Medulla oblongata (tissue), 1 donor: Measurements from ENCODE around the gene PPP1R2.
"Not testable (repeated sequence)": the region's sequence is repeated elsewhere in the genome, so short reads cannot be mapped to it uniquely, and the experiment has no call there.

Source experiments
- DNase-seq: peaks from one replicate; pipeline ENCODE4 v3.0.0-alpha.2; 2015; ENCODE audit errors: extremely low spot score

The PPP1R2 gene

DNA sequence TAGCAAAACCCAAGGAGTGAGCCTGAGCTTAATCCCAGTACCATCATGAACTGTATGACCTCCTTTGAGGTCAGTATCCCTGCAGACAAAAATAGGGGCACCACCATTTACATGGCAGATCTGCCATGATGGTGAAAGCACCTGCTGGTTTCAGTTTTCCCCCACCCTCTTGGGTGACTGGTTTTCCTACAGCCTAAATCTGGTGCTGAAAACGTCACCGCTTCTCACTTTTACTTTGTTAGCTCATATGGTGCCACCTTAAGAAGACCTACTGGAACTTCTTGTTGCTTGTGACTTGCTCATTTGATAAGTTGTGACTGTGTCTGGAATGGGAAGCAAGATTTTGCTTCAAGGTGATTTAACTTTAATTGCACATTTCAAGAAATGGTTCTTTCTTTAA lies 5.1 kb downstream of the PPP1R2 start:
- no peak for DNase-seq

DNA sequence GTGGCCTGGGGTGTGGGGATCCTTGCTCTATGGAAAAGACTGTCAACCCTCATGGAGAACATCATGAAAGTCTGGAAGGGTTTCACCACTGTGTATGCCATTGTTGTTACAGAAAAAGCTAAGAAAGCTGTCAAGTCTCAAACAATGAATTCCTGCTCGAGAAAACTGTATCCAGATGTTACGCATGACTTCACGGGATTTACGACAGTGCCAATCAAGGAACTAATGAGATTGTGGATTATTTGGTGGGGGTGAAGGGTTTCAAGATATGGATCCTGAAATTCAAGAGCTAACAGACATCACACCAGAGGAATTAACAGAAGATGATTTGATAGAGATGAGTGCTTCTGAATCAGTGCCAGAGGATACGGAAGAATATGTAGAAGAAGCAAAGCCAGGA lies 7.8 kb downstream of the PPP1R2 start:
- no peak for DNase-seq

DNA sequence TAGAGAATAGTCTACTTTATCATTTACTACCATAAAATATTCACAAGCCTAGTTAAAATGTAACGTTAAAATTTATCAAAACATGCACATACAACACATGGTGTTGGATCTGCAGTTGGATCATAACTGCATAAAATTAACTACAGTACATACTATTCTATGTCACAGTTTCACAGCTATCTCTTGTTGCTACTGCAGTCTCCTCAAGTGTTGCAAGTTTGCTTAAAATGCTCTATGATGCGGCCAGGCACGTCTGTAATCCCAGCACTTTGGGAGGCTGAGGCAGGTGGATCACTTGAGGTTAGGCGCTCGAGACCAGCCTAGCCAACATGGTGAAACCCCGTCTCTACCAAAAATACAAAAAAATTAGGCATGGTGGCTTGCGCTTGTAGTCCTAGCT lies 10.3 kb downstream of the PPP1R2 start:
- DNase-seq = no peak

DNA sequence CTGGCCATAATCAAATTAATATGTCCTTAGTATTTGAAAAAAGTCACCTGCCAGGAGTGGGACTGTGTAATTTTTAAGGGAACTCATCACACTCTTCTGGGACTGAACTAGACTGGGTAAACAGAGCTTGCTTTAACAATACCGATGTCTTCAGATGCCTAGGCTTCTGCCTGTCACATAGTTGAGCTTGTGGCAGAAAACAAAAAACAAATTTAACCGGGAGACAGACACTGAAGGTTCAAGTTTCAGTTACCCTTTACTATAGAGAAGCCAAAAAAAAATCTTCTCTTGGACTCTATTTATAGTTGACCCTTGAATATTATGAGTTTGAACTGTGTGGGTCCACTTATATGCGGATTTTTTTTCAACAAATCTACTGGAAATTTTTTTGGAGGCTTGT lies 10.8 kb downstream of the PPP1R2 start:
- no peak for DNase-seq

DNA sequence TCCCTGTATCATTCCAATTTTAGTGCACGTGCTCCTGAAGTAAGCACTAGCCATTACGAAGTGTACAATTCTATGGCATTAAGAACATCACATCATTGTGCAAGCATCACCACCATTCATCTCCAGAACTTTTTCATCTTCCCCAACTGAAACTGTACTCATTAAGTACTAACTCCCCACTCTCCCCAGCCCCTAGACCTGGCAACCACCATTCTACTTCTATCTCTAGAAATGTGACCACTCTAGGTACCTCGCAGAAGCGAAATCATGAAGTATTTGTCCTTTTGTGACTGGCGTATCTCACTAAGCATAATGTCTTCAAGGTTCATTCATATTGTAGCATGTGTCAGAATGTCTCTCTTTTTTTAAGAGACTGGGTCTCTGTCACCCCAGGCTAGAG lies 11.4 kb downstream of the PPP1R2 start:
- DNase-seq = no peak

DNA sequence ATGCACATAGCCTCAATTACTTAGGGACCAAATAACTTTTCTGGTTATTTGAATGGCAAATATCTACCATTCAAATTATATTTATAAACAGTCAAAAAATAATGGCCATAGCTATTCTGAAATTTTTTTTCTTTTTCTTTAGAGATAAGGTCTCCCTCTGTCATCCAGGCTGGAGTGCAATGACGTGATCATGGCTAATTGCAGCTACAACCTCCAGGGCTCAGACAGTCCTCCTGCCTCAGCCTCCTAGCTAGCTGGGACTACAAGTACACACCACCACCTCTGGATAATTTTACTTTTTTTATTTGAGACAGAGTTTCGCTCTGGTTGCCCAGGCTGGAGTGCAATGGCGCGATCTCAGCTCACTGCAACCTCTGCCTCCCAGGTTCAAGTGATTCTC lies 16.6 kb downstream of the PPP1R2 start:
- DNase-seq = no peak

DNA sequence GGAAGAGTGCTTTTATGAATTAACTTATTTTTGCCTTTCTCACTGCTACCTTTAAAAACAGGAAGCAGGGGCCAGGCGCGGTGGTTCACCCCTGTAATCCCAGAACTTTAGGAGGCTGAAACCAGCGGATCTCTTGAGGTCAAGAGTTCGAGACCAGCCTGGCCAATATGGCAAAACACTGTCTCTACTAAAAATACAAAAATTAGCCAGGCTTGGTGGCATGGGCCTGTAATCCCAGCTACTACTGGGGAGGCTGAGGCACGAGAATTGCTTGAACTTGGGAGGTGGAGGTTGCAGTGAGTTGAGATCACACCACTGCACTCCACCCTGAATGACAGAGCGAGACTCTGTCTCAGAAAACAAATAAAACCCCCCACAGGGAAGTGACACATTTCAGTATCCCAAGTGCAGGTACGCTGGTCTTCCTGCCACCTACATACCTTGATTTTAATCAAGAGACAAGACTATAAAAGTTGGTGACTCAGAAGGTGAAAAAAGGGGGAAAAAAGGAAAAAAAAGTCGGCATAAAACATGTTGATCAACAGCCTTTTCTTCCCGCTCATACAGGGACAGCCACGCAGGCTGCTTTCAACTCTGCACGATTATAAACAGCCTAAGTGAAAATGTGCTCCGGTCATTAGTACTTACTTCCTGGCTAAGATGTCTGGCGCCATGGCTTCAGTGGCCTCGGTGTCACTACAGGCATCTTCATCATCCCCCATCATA lies 18.8 kb downstream of the PPP1R2 start:
- DNase-seq = no peak

DNA sequence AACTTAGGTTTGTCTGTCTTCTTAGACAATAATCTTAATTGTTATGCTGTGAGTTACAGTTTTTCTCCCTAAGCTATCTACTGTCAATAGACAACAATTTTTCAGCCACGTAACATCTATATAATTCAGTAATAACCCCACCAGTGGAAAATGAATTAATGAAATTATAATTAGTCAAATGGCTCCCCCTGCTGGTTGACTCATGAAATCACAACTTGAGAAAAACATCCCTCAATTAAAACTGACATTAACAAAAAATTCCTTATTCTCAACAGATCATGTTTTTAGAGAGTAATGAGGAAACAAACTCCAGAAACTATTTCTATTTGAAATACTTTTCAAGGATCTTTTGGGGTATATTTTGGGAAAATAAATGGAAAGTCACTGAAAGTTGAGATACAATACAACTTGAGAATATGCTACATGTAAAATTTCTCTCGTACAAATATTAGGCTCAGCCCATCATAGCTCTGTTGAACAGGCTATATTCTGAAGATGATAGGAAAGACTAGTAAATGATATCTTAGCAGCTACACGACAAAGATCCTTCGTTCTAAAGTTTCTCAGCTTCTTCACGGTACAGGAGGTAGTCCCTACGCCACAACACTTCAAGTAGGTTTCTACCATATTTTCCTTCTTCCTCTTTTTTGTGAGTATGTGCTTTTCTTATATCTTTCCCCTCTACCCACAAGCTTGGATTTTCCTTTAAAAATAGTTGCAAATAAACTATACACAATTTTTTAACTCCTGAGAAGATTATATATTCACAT lies 20.7 kb downstream of the PPP1R2 start:
- DNase-seq = peak; percentile 58

DNA sequence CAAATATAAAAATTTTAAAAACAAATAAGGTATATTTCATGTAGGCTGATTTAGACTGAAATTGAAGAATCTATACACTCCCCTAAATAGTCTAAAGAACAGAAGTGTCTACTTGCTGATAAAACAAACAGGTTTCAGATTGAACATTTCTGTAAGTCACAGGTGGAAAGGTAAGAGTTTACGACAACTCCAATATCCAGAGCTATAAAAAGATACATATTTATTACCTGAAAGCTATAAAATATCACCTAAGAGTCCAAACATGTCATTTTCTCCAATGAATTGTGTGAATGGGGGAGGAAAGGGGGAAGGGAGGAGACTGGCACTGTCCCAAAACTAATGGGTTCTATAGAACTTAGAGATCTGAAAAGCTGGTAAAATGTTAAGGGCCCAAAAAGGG lies 26.1 kb downstream of the PPP1R2 start:
- DNase-seq = no peak

DNA sequence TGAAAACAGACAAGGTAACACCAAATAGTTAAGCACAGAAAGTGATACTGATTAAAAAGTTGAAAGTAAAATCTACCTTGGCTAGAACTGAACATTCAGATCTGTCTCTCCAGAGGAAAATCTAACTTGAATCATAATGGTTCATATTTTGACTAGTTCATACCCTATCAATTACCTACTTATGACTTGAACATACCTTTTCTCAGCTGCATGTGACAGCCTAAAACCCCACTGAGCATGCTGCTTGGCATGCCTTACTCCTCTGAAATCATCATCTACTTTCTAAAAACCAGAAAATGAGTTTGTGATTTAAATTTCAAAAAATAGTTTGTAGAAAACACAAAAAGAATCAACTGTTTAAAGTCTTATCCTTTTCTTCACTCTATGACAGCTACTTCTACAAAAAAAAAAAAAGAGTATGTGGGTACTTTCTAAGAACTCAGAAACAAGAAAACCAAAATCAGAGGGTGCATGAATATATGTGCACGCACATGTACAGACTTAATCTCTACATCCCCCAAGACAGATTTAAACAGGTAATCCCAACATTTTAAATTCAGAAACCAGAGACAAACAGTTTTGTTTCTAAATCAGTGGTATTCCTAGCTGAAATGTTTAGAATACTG lies 28.4 kb downstream of the PPP1R2 start:
- DNase-seq = not testable (repeated sequence)

DNA sequence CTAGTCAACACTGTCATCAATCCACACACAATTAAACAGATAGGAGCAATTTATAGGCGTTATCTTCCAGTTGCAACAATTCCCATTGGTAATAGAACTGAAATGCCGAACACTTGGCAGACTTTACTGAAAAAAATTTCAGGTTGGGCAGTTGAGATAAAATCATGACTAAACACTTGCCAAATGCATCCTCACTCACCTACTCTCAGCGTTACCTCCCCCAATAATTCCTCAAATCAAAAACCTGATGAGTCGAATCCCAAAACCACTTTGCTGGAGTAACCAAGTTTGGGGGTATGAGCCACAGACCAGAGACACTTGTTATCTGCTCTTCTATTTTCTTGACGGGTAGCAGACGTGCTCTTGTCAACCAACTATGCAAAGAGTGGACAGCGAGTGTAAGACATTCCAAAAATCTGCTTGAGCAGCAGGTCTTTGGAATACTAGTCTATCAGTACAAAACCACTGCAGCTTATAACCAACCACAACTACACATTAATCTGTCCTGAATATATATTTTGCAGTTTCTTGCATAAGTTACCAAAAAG lies 30.3 kb downstream of the PPP1R2 start:
- DNase-seq = no peak

DNA sequence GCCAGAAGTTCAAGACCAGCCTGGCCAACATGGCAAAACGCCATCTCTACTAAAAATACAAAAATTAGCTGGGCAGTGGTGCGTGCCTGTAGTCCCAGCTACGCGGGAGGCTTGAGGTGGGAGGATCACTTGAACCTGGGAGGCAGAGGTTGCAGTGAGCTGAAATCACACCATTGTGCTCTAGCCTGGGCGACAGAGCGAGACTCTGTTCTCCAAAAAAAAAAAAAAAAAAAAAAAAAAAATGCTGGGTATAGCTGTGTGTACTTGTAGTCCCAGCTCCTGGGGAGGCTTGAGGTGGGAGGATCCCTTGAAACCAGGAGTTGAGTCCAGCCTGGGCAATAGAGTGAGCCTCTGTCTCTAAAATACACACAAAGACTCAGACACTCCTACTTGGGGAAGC lies 32.0 kb downstream of the PPP1R2 start:
- DNase-seq = no peak

DNA sequence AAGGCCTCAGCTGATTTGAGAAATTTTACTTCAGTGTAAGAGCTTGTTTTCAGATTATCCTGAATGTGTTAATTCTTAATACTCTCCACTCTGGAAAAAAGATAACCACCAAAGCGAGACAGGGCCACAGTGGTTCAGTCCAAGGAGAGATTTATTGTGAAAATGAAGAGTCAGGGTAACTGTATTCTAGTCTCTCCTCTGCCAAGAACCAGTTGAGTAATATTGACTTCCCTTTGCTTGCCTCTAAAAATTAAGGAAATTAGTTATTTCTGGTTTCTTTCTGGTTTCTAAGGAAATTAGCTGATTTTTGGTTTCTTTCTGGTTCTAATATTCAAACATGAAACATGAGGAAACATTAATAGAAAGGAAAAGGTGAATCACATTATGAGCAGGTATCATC lies 34.9 kb downstream of the PPP1R2 start:
- peak; percentile 2 for DNase-seq

DNA sequence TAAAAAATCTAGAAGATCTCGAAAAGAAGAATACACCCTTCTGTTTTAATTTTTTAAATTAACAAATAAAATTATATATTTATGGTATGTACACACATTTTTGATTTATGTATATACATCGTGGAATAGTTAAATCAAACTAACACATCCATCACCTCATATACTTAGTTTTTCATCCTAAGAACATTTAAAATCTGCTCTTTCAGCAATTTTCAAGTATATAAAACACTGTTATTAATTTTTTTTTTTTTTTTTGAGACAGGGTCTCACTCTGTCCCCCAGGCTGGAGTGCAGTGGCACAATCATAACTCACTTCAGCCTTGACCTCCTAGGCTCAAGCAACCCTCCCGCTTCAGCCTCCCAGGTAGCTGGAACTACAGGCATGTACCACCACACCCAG lies 67.5 kb downstream of the PPP1R2 start:
- DNase-seq = no peak

DNA sequence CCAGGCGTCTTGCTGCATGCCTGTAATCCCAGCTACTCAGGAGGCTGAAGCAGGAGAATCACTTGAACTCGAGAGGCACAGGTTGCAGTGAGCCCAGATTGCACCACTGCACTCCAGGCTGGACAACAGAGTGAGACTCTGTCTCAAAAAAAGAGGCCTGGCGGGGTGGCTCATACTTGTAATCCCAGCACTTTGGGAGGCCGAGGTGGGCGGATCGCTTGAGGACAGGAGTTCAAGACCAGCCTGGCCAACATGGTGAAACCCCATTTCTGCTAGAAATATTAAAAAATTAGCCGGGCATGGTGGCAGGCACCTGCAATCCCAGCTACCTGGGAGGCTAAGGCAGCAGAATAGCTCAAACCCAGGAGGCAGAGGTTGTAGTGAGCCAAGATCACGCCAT lies 68.0 kb downstream of the PPP1R2 start:
- DNase-seq = not testable (repeated sequence)

DNA sequence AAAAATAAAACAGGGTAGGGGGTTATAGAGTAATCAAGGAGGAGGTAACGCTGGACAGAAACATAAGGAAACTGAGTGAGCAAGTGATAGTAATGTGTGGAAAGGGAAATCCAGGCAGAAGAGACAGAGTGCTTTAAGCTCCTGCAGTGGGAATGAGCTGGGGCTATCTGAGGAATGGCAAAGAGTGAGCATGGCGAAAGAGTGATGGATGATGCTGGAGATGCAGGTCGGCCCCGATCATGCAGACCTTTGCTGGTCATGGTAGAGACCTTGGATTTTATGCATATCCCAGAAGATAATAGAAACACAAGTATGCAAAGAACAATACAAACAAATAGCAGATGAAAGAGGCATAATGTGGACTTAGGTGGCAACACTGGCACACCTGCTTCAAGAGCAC lies 74.3 kb downstream of the PPP1R2 start:
- no peak for DNase-seq

DNA sequence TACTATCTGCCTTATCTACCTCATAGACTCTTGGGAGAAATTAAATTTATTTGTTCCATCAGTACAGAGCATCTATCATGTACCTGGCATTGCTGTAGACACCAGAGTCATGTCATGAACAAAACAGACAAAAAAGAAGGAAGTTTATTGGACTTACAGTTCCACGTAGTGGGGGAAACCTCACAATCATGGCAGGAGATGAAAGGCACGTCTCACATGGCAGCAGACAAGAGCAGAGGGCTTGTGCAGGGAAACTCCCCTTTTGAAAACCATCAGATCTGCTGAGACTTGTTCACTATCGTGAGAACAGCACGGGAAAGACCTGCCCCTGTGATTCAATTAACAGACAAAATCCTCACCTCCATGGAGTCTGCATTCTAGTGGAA lies 74.7 kb downstream of the PPP1R2 start:
- no peak for DNase-seq

DNA sequence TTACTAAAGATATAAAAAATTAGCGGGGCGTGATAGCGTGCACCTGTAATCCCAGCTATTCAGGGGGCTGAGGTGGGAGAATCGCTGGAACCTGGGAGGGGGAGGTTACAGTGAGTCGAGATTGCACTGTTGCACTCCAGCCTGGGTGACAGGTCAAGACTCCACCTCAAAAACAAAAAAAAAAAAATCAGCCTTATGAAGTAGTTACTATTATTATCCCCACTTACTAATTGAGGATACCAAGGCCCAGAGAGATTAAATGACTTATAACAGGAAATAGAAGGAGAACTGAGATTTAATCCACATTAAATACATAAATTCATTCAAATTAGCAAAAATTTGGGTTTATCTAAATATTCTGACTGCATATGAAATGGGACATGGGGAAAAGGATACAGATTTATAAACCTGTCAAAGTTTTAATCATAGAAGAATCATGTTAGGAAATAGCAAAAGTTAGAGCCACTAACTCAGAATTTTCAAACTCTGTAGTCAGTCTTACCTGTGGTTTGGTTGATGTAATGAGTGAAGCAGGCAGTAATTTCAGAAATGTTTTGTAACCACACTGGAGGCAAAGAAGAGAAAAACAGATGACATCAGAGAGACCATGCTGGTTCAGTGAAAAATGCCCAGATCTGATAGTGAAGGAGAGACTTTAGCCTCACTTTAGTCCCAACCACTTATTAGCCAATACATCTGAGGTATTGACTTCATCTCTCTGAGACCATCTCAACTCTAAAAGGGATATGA lies 75.3 kb downstream of the PPP1R2 start:
- DNase-seq = no peak

DNA sequence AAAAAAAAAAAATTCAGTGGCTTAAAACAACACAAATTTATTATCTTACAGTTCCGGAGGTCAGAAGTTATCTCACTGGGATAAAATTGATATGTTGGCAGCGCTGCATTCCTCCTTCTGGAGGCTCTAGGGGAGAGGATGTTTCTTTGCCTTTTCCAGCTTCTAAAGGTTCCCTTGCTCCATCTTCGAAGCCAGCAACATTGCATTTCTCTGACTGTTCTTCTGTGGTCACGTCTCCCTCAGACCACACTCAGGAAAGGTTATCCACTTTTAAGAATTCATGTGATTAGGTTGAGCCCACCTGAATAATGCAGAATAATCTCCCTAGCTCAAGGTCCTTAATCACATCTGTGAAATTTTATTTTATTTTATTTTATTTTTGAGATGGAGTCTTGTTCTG lies 76.9 kb downstream of the PPP1R2 start:
- no peak for DNase-seq
